Occipital lobe (tissue), 2 donors: ENCODE results near the gene CERS2. TPM values are rescaled to one million over a fixed set of nuclear protein-coding genes. Genes with fewer than 3 reads are reported as not detected.

ENCODE experiments used
- DNase-seq: peaks from one replicate; lab custom pipeline; 2025; lab: John Stamatoyannopoulos, UW
- total RNA-seq: library from RNA; depleted of rRNA; stranded (reverse); fragments of >200 nt; gene quantifications from one replicate; pipeline ENCODE4 v1.2.3, GENCODE V29; 2014

Gene CERS2
- 35.6 TPM for total RNA-seq

GRCh38 chr1:150974580-150975478 lies at the start of gene CERS2:
Gene CERS2 (minus strand): TSS chr1:150974835. CDS start chr1:150969090, 5,745 bp downstream.
- peak; percentile 61 for DNase-seq

- DNase-seq = no peak
Measured at GRCh38 chr1:151013518-151013917, 38.9 kb upstream of the CERS2 start.

- no peak for DNase-seq
Measured at GRCh38 chr1:151012684-151013471, 38.2 kb upstream of the CERS2 start.

GRCh38 chr1:151011154-151011850 lies 36.7 kb upstream of the CERS2 start:
- DNase-seq = no peak

GRCh38 chr1:151010346-151010726 lies 35.7 kb upstream of the CERS2 start:
- no peak for DNase-seq

- no peak for DNase-seq
Measured at GRCh38 chr1:151009674-151010345, 35.2 kb upstream of the CERS2 start.

- DNase-seq = no peak
Measured at GRCh38 chr1:151009206-151009587, 34.6 kb upstream of the CERS2 start.

GRCh38 chr1:151008244-151009205 lies 33.9 kb upstream of the CERS2 start, which contains the start of gene PRUNE1:
Gene PRUNE1 (plus strand): TSS chr1:151008449. CDS start chr1:151008633, 184 bp downstream.
- peak; percentile 90 for DNase-seq

GRCh38 chr1:151007853-151008243 lies 33.2 kb upstream of the CERS2 start:
- no peak for DNase-seq

GRCh38 chr1:151006327-151007052 lies 31.9 kb upstream of the CERS2 start, which contains the start of gene MINDY1:
Gene MINDY1 (minus strand): TSS chr1:151006902. CDS start chr1:151002617, 4,285 bp downstream.
- DNase-seq = peak; percentile 80

GRCh38 chr1:151005729-151006319 lies 31.2 kb upstream of the CERS2 start:
- DNase-seq = no peak

- DNase-seq = no peak
Measured at GRCh38 chr1:151003180-151003579, 28.5 kb upstream of the CERS2 start.

GRCh38 chr1:151002611-151003010 lies 28.0 kb upstream of the CERS2 start:
- no peak for DNase-seq

- DNase-seq = no peak
Measured at GRCh38 chr1:151002051-151002450, 27.4 kb upstream of the CERS2 start.

- DNase-seq = no peak
Measured at GRCh38 chr1:151001602-151002001, 27.0 kb upstream of the CERS2 start.

GRCh38 chr1:151000408-151000807 lies 25.8 kb upstream of the CERS2 start:
- no peak for DNase-seq

GRCh38 chr1:150999926-151000325 lies 25.3 kb upstream of the CERS2 start:
- no peak for DNase-seq

GRCh38 chr1:150999051-150999674 lies 24.5 kb upstream of the CERS2 start:
- DNase-seq = no peak
